Measurements from ENCODE around the gene SLC25A13.

Gene SLC25A13

DNA sequence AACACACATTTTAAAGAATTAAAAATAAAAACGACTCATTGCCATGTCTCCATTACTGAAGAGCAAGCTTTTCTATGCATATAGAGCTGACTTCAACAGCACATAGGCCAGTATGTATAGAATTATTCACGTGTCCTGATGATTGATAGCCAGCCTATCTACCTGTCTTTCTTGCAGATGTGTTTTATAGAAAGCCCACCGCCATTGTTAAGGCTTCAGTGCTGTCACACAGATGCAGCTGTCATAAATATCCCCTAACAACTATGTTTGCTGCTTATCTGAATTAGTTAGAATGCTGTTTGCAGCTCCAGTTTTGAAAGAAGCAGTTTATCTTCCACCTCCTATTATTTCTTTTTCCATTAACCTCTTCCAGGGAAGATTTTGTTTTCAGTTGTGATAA lies 235.9 kb downstream of the SLC25A13 start:
- Mint-ChIP-seq H3K4me3 (no peak overlapping the region), H3K9me3 (no peaks in the 10 kb centered on the region), H3K27ac (no peak overlapping the region), H3K4me1 (ENCODE audit: low read depth) (no peaks in the 10 kb centered on the region), H3K36me3 (ENCODE audit: low read depth) (no peaks in the 10 kb centered on the region), H3K27me3 (peaks cover 15% of the 10 kb centered on the region)

DNA sequence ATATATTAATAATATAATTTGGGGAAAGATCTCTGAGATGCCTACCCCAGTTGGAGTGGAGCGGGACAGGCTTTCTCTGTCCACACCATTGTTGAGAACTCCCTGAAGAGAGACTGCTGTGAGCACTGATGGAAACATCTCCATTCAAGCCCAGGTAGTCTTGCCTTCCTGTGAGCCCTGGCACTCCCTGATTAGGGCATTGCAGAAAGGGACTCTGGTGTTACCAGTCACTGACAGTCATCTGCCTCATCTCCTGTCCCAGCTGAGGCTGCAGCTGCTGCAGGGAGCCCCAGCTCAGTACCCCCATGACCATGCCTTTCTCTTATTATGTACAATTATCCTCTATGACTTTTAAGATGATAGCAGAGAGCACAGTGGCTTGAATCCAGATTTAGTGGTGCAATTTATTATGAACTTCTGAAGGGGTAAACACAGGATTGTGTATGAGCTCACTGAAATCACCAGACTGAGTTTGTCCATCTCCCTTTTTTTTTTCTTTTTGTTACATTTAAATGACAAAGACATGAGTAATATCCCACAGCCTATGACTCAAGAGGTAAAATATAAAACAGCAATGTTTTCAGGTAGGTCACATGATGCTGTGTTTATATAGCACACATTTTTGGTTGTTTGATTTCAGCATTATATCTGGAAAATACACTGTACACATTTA lies 236.9 kb downstream of the SLC25A13 start:
- Mint-ChIP-seq H3K4me1 (ENCODE audit: low read depth) (no peaks in the 10 kb centered on the region), H3K9me3 (no peaks in the 10 kb centered on the region), H3K4me3 (no peak overlapping the region), H3K27me3 (peaks cover 13% of the 10 kb centered on the region), H3K27ac (no peak overlapping the region), H3K36me3 (ENCODE audit: low read depth) (no peaks in the 10 kb centered on the region)

DNA sequence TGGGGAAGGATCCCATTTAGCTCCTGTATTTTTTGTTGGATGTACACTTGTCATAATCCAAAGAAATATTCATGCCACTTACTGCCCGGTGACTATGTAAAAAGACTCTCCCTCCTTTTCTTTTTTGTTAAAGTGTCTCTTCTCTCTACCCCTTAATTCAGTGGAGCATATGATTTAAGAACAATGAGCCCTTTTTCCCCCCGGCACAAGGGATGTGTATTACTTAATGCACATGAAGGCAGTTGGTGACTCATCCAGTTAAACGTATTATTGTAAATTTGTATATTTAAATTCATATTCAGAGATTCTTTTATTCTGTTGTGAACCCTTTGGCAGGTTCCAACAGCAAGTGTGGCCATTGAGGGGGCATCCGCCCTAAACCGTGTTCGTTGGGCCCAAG lies 241.9 kb downstream of the SLC25A13 start:
- Mint-ChIP-seq H3K27me3 (peaks cover 49% of the 10 kb centered on the region), H3K27ac (no peak overlapping the region), H3K4me1 (ENCODE audit: low read depth) (peaks cover 6% of the 10 kb centered on the region), H3K36me3 (ENCODE audit: low read depth) (no peaks in the 10 kb centered on the region), H3K9me3 (no peaks in the 10 kb centered on the region), H3K4me3 (no peak overlapping the region)

DNA sequence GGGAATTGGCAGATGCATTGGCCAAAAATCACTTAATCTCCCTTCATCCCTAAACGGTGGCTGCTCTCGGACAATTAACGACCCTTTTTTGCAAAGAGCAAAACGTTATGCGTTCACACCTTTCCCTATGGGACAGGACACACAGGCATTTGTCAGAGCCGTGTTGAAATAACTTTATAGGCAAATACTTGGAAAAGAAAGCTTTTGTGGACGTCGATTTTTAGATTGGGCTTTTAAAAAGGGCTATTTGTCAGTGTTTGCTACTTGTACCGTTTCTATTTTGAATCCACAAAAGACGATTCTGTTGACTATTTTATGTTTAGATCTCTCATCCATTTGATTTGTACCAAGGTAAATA lies 245.6 kb downstream of the SLC25A13 start:
- no peak overlapping the region for H3K27ac Mint-ChIP-seq
- H3K9me3 Mint-ChIP-seq = no peaks in the 10 kb centered on the region
- H3K4me1 Mint-ChIP-seq (ENCODE audit: low read depth) = peaks cover 6% of the 10 kb centered on the region
- peak overlapping the region; percentile 81 for H3K4me3 Mint-ChIP-seq
- peaks cover 62% of the 10 kb centered on the region for H3K27me3 Mint-ChIP-seq
- H3K36me3 Mint-ChIP-seq (ENCODE audit: low read depth) = no peaks in the 10 kb centered on the region

DNA sequence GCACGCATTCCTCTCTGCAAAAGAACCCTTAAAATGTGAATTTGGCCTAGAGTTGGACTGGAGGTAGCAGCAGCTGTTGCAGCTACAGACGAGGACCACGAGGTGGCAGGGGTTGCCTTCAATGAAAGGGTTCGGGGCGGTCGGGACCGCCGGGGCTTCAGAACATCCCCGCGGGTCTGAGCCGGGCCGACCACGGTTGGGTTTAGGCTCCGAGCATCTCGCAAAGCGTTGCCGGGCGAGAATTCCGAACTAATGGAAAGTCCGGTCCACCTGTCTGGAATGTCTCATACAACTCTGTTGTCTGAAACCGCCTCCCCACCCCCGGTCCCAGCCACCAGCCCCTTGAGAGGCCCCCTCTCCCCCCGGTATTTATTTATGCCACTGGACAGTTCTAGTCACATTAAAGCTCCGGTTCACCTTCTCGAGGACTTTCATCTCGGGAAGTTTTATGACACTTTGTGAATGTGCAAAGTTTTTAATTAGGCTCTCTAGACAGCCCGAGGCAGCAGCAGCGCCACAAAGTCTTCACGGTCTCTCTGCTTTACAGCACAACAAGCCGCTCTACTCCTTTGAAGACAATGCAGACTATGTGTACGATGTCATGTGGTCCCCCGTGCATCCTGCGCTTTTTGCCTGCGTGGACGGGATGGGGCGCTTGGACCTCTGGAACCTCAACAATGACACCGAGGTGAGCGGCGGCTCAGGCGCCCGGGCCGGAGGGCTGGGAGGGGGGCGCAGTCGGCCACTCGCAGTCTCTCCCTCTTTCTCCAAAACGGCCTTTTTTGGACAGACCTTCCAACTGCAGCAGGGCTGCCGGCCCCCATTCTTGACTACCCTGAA lies 246.2 kb downstream of the SLC25A13 start:
- Mint-ChIP-seq H3K9me3 (no peaks in the 10 kb centered on the region), H3K36me3 (ENCODE audit: low read depth) (no peaks in the 10 kb centered on the region), H3K4me1 (ENCODE audit: low read depth) (peaks cover 6% of the 10 kb centered on the region), H3K4me3 (peak overlapping the region; percentile 81), H3K27ac (no peak overlapping the region), H3K27me3 (peaks cover 67% of the 10 kb centered on the region)

DNA sequence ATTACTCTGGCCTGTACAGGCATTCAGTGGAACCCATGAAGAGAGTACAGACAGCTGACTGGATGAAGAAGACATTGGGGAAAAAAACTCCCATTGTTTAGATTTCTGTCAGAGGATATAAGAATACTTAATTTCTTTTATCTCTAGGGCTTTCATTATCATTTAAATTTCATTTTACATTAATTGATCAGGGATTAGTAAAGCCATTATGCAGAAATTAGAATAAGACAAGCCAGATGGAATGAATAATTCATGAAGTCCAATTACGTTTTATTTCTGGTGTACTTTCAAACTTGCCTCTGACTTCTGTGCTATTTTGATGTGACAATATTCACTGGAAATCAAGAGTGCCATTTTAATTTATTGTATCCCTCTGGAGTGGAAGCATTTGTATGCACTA lies 247.0 kb downstream of the SLC25A13 start:
- Mint-ChIP-seq H3K36me3 (ENCODE audit: low read depth) (no peaks in the 10 kb centered on the region), H3K4me3 (no peak overlapping the region), H3K9me3 (no peaks in the 10 kb centered on the region), H3K27me3 (peaks cover 63% of the 10 kb centered on the region), H3K4me1 (ENCODE audit: low read depth) (peaks cover 6% of the 10 kb centered on the region), H3K27ac (no peak overlapping the region)

Measured in stimulated activated naive CD8-positive, alpha-beta T cell treated with anti-CD3 and anti-CD28 coated beads, Interleukin-15, Interleukin-2, amounts not matched to agents 100 ng/mL and 50 ng/mL, for 24 hours (primary cell).